ENCODE results near the gene ESCO1. TPM values are rescaled to one million over a fixed set of nuclear protein-coding genes. Genes with fewer than 3 reads are reported as not detected.
"Not testable (repeated sequence)": the region's sequence is repeated elsewhere in the genome, so short reads cannot be mapped to it uniquely, and the experiment has no call there.

The ESCO1 gene
- total RNA-seq, 2 experiments from 2014 or later = 18.1 to 20.5 TPM

DNA sequence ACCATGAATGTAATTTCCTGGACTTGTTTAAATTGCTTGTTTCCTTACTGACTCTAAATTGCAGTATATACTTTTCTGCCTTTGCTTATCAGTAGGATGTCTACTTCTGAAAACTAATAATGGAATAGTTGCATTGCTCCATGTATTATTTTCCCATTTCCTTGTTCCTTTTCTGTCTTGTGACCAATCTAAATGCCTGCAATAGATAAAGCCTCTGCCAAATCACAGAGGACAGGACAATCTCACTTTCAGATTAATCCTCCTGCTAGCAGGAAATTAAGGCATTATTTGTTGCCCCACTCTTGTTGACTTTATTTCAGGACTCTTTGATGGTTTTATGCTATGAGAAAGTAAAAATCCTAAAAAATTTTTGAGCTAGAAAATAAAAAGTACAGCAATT, 4.7 kb upstream of the ESCO1 start:
- ATAC-seq (no peak), DNase-seq (no peak)
- Mint-ChIP-seq H3K27ac (no peak overlapping the region), H3K4me1 (ENCODE audit: low read depth) (peaks cover 17% of the 10 kb centered on the region), H3K36me3 (ENCODE audit: low read depth) (no peaks in the 10 kb centered on the region), H3K27me3 (ENCODE audit: low read depth) (peaks cover 2% of the 10 kb centered on the region), H3K9me3 (ENCODE audit: insufficient read depth) (no peaks in the 10 kb centered on the region), H3K4me3 (no peak overlapping the region)
- CTCF ChIA-PET = interaction anchor here (1.2 kb wide), 1 partner anchor 24 kb away, joined by 4 read pairs; no protein-coding TSS in a partner anchor
- POLR2A ChIA-PET = interaction anchor here (0.7 kb wide), 1 partner anchor 8 kb away, joined by 4 read pairs; no protein-coding TSS in a partner anchor

DNA sequence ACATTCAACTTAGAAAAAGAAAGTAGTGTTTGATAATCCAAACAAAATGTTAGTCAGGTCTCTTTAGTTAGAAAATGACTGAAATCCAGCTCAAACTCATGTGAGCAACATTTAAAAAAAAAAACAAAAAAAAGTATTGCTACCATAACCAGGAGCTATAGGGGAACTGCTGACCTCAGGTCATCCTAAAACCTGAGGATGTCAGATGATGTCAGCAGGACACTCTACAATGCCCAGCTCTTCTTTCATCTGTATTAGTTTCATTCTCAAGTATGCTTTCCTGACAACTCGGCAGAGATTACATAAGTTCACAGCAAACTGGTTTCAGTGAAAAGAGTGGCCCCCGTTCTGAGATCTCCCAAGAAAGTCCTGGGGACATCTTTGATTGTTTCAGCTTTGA, 4.2 kb upstream of the ESCO1 start:
- CTCF ChIA-PET = no interaction called here
- H3K27me3 Mint-ChIP-seq (ENCODE audit: low read depth) = peaks cover 2% of the 10 kb centered on the region
- DNase-seq = no peak
- POLR2A ChIA-PET = interaction anchor here (0.7 kb wide), 1 partner anchor 8 kb away, joined by 4 read pairs; no protein-coding TSS in a partner anchor
- no peak for ATAC-seq
- peaks cover 17% of the 10 kb centered on the region for H3K4me1 Mint-ChIP-seq (ENCODE audit: low read depth)
- H3K4me3 Mint-ChIP-seq = no peak overlapping the region
- H3K27ac Mint-ChIP-seq = no peak overlapping the region
- H3K36me3 Mint-ChIP-seq (ENCODE audit: low read depth) = no peaks in the 10 kb centered on the region
- no peaks in the 10 kb centered on the region for H3K9me3 Mint-ChIP-seq (ENCODE audit: insufficient read depth)

DNA sequence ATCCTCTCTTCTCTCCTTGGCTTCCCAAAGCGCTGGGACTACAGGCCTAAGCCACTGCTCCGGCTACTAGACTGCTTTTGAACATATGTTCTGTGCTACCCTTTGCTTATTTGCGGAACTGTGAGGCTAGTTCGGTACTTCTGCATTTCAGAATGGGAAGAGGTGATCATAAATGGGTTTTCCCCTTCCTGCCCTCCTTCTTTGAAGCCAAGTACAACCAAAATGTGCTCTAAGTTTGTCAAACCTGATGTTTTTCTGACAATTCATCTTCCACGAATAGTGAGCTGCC, 1.7 kb upstream of the ESCO1 start:
- no peaks in the 10 kb centered on the region for H3K9me3 Mint-ChIP-seq (ENCODE audit: insufficient read depth)
- peak overlapping the region; percentile 39 for H3K27ac Mint-ChIP-seq
- ATAC-seq (no peak), DNase-seq (no peak)
- peaks cover 2% of the 10 kb centered on the region for H3K36me3 Mint-ChIP-seq (ENCODE audit: low read depth)
- H3K4me3 Mint-ChIP-seq = no peak overlapping the region
- H3K4me1 Mint-ChIP-seq (ENCODE audit: low read depth) = peaks cover 31% of the 10 kb centered on the region
- ChIA-PET CTCF (interaction anchor here (1.0 to 8.3 kb wide), 2 partner anchors 10 to 140 kb away, joined by 3 to 171 read pairs; partner anchors contain the start of gene SNRPD1), POLR2A (interaction anchor here (1.0 kb wide), 1 partner anchor 11 kb away, joined by 4 read pairs; no protein-coding TSS in a partner anchor)
- H3K27me3 Mint-ChIP-seq (ENCODE audit: low read depth) = no peaks in the 10 kb centered on the region

DNA sequence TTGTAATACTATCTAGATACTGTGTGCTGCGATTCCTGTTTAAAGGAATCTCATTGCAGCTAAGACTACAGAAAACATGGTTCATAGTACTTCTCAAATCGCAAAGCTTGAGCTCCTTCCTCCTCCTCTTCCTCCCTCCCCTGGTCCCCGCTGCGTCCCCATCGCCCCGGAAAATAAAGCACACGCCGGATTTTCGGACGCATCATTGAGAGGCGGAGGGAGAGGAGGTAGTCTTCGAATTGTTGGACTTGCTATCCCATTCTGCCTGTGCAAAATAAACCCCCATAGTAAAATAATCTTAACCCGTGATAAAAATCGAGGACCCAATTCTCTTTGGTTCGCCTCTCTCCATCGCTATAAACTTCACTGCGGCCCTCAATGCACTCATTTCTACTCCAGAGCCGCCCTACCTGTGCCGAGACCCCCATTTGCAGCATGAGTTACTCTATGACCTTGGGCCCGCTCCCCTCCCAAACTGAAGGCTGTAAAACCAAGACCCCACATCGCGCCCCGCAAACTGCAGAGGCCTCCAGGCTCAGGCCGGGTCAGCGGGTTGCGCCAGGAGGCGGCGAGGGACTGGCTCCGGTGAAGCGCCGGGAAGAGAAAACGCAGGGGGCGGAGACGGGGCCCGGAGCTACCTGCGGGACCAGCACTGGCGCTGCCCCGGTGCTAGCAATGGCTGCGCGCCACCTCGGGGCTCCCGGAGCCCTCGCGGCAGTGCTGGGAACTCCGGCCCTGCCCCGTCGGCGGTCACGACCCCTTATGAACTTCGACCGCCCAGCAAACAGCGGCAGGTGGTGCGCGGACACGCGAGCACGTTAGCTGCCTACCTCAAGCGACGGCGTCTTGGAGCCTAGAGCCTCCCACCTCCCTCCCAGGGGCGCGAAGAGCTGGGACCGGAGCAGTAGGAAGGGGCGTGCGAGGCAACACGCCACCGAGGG, 649 bp downstream of the ESCO1 start:
- H3K27ac Mint-ChIP-seq = peak overlapping the region; percentile 98
- ChIA-PET POLR2A (interaction anchor here (0.7 to 2.8 kb wide), 14 partner anchors 9 to 1333 kb away, joined by 3 to 85 read pairs (median 4); partner anchors contain the start of genes ABHD3, MIB1, RBBP8 and ROCK1), CTCF (interaction anchor here (0.6 to 8.3 kb wide), 34 partner anchors 10 to 419 kb away, joined by 3 to 171 read pairs (median 5); partner anchors contain the start of genes ABHD3, MIB1 and SNRPD1)
- H3K27me3 Mint-ChIP-seq (ENCODE audit: low read depth) = no peaks in the 10 kb centered on the region
- H3K4me3 Mint-ChIP-seq = peak overlapping the region; percentile 92
- H3K4me1 Mint-ChIP-seq (ENCODE audit: low read depth) = peaks cover 32% of the 10 kb centered on the region
- peak; percentile 39 for DNase-seq
- H3K9me3 Mint-ChIP-seq (ENCODE audit: insufficient read depth) = no peaks in the 10 kb centered on the region
- ATAC-seq = peak; percentile 68
- peaks cover 6% of the 10 kb centered on the region for H3K36me3 Mint-ChIP-seq (ENCODE audit: low read depth)

DNA sequence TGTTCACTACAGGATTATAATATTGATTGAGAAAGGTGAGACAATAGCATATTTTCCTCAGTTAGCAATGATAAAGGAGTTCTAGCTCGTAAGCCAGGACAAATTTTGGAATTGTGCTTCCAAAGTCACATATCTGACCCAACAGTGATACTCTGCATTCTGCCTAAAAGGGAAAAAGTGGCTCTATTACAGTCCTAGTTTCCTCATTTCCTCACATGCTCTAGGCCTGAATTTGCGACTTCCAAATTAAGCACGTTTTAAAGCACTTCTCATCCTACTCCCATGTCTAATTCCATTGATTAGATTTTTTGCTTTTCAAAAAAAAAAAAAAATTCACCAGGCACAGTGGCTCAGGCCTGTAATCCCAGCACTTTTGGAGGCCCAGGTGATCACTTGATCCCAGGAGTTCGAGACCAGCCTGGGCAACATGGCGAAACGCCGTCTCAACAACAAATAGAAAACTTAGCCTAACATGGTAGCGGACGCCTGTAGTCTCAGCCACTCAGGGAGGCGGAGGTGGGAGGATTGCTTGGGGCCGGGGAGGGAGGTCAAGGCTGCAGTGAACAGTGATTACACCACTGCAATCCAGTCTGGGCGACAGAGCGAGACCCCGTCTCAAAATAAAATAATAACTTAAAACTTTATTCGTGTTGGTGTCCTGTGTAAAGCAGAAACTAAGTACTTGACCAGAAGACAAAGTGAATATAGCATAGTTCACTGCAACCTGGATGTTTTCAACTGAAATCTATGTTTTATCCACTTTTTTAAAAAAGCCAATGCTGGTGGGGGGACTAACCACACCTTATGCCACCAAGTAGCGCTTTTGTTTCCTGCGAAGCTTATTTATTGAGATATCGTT, 1.5 kb downstream of the ESCO1 start:
- no peak for ATAC-seq
- peak overlapping the region; percentile 92 for H3K4me3 Mint-ChIP-seq
- no peaks in the 10 kb centered on the region for H3K9me3 Mint-ChIP-seq (ENCODE audit: insufficient read depth)
- POLR2A ChIA-PET = interaction anchor here (1.5 to 2.8 kb wide), 5 partner anchors 13 to 487 kb away, joined by 3 to 85 read pairs (median 17); partner anchors contain the start of genes ABHD3, MIB1, ROCK1 and SNRPD1
- peaks cover 31% of the 10 kb centered on the region for H3K4me1 Mint-ChIP-seq (ENCODE audit: low read depth)
- peak overlapping the region; percentile 98 for H3K27ac Mint-ChIP-seq
- no peaks in the 10 kb centered on the region for H3K27me3 Mint-ChIP-seq (ENCODE audit: low read depth)
- peaks cover 11% of the 10 kb centered on the region for H3K36me3 Mint-ChIP-seq (ENCODE audit: low read depth)
- CTCF ChIA-PET = interaction anchor here (1.0 to 8.3 kb wide), 7 partner anchors 13 to 110 kb away, joined by 3 to 171 read pairs (median 4); partner anchors contain the start of genes ABHD3 and SNRPD1
- no peak for DNase-seq

DNA sequence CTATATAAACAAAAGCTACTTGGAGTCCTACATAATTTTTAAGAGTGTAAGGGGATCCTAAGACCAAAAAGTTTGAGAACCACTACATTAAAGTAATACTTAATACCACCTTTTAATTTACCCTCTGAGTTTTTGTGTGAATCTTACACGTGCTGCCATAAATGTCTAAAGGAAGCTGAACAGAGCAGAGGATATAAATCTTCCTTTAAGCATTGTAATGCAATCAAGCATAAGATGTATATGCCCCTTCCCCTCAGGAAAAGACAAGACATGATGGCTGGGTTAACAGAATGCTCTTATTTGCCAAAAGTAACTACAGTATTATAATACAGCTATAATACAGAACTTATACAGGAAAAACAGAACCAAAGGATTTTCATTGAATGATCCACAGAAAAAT, 2.9 kb downstream of the ESCO1 start:
- Mint-ChIP-seq H3K27ac (no peak overlapping the region), H3K4me3 (peak overlapping the region; percentile 12), H3K9me3 (ENCODE audit: insufficient read depth) (no peaks in the 10 kb centered on the region), H3K27me3 (ENCODE audit: low read depth) (no peaks in the 10 kb centered on the region), H3K4me1 (ENCODE audit: low read depth) (peaks cover 36% of the 10 kb centered on the region), H3K36me3 (ENCODE audit: low read depth) (peaks cover 16% of the 10 kb centered on the region)
- DNase-seq = no peak
- ATAC-seq = no peak
- POLR2A ChIA-PET = interaction anchor here (1.7 kb wide), 1 partner anchor 15 kb away, joined by 6 read pairs; the partner anchor contains the start of gene SNRPD1
- CTCF ChIA-PET = interaction anchor here (1.3 to 8.3 kb wide), 2 partner anchors 15 to 53 kb away, joined by 3 to 171 read pairs; partner anchors contain the start of gene SNRPD1

DNA sequence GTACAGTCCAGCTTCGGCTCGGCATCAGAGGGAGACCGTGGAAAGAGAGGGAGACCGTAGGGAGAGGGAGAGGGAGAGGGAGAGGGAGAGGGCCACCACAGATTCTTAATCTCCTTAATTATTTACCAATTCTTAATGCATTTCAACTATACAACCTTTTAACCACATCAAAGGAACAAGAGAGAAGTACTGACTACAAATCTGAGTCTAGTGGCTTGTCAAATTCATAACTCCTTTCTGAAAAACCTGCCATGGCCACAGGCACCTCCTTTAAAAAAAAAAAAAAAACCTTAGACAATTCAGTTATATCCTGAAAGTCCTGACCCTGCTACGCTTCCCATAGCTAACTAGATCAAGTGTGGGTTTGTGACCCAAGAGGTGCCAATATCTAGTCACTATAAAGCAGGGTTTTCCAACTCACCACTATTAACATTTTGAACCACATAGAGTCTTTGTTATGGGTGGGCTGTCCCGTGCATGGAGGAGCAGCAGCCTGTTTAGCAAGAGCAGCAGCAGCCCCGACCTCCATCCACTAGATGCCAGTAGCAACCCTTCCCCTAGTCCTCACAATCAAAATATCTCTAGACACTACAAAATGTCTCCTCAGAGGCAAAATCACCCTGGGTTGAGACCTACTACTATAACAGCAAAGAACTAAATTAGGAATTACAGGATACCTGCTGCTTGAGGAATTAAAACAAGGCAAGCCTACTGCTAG, 6.8 kb downstream of the ESCO1 start:
- Mint-ChIP-seq H3K4me3 (no peak overlapping the region), H3K9me3 (ENCODE audit: insufficient read depth) (no peaks in the 10 kb centered on the region), H3K27me3 (ENCODE audit: low read depth) (no peaks in the 10 kb centered on the region), H3K27ac (no peak overlapping the region), H3K4me1 (ENCODE audit: low read depth) (peaks cover 18% of the 10 kb centered on the region), H3K36me3 (ENCODE audit: low read depth) (peaks cover 27% of the 10 kb centered on the region)
- ChIA-PET POLR2A (no interaction called here), CTCF (no interaction called here)
- ATAC-seq (peak; percentile 55), DNase-seq (no peak)

DNA sequence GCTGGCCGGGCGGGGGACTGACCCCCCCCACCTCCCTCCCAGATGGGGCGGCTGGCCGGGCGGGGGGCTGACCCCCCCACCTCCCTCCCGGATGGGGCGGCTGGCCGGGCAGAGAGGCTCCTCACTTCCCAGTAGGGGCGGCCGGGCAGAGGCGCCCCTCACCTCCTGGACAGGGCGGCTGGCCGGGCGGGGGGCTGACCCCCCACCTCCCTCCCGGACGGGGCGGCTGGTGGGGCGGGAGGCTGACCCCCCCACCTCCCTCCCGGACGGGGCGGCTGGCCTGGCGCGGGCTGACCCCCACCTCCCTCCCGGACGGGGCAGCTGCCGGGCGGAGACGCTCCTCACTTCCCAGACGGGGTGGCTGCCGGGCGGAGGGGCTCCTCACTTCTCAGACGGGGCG, 8.1 kb downstream of the ESCO1 start:
- not testable (repeated sequence) for ATAC-seq

DNA sequence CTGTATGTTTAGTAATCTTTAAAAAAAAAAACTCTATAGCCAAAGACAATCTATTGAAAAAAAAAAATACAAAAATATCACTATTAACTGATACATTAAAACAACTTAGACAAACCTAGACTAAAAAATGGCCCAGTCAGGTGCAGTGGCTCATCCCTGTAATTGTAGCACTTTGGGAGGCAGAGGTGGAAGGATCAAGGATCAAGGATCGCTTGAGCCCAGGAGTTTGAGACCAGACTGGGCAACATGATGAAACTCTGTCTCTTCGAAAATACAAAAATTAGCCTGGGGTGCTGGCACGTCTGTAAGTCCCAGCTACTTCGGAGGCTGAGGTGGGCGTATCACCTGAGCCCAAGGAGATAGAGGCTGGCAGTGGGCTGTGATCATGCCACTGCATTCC, 16.1 kb downstream of the ESCO1 start:
- DNase-seq = no peak
- Mint-ChIP-seq H3K9me3 (ENCODE audit: insufficient read depth) (no peaks in the 10 kb centered on the region), H3K4me1 (ENCODE audit: low read depth) (no peaks in the 10 kb centered on the region), H3K36me3 (ENCODE audit: low read depth) (peaks cover 11% of the 10 kb centered on the region), H3K4me3 (no peak overlapping the region), H3K27me3 (ENCODE audit: low read depth) (no peaks in the 10 kb centered on the region), H3K27ac (no peak overlapping the region)
- no peak for ATAC-seq
- ChIA-PET CTCF (no interaction called here), POLR2A (no interaction called here)

More for the DNA sequence above, 8.1 kb downstream of the ESCO1 start:
- CTCF ChIA-PET; H3K9me3 Mint-ChIP-seq (ENCODE audit: insufficient read depth); H3K27ac Mint-ChIP-seq; H3K4me3 Mint-ChIP-seq; H3K27me3 Mint-ChIP-seq (ENCODE audit: low read depth); DNase-seq; POLR2A ChIA-PET: not testable (repeated sequence)
- Mint-ChIP-seq H3K4me1 (ENCODE audit: low read depth) (peaks cover 10% of the 10 kb centered on the region), H3K36me3 (ENCODE audit: low read depth) (peaks cover 31% of the 10 kb centered on the region)

DNA sequence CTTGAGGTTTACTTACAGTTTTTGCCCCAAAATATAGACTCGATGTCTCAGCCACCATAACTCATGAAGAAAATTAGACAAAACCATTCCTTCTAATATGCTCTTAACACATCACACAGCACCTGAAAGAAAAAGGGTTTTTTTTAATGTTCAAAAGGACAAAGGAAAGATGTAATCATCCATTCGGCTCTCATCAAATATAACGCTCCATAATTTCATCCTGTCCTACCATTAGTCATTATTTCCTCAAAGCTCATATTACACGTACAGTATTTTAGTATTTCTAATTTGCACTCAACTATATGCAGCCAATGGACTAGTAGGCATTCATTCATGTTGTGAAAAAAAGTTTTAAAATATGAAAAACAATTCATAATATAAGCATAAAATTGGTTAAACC, 24.8 kb downstream of the ESCO1 start:
- H3K36me3 Mint-ChIP-seq (ENCODE audit: low read depth) = peaks cover 53% of the 10 kb centered on the region
- H3K4me3 Mint-ChIP-seq = no peak overlapping the region
- ATAC-seq (no peak), DNase-seq (no peak)
- H3K4me1 Mint-ChIP-seq (ENCODE audit: low read depth) = no peaks in the 10 kb centered on the region
- POLR2A ChIA-PET = no interaction called here
- CTCF ChIA-PET = interaction anchor here (1.5 kb wide), 1 partner anchor 24 kb away, joined by 3 read pairs; no protein-coding TSS in a partner anchor
- no peaks in the 10 kb centered on the region for H3K27me3 Mint-ChIP-seq (ENCODE audit: low read depth)
- H3K27ac Mint-ChIP-seq = no peak overlapping the region
- no peaks in the 10 kb centered on the region for H3K9me3 Mint-ChIP-seq (ENCODE audit: insufficient read depth)

DNA sequence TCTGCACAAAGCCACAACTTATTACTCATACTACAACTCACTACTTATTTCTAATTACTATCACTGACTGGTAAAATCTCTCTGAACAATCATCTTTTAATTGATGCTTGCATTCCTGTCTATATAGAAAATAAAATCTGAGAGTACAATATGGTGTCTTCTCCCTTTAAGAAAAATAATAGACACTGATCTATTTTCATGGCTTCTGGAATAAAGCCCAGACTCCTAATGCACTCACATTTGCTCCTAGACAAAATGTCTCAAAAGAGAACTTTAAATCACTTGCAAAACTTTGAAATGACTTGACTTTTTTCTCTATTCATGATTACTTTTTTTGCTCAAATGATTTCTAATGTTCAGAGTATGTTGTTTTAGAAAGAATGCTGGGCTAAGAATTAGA, 28.7 kb downstream of the ESCO1 start:
- H3K27me3 Mint-ChIP-seq (ENCODE audit: low read depth) = no peaks in the 10 kb centered on the region
- ATAC-seq (no peak), DNase-seq (no peak)
- no peak overlapping the region for H3K4me3 Mint-ChIP-seq
- H3K9me3 Mint-ChIP-seq (ENCODE audit: insufficient read depth) = no peaks in the 10 kb centered on the region
- ChIA-PET CTCF (no interaction called here), POLR2A (no interaction called here)
- no peaks in the 10 kb centered on the region for H3K4me1 Mint-ChIP-seq (ENCODE audit: low read depth)
- H3K36me3 Mint-ChIP-seq (ENCODE audit: low read depth) = peaks cover 47% of the 10 kb centered on the region
- no peak overlapping the region for H3K27ac Mint-ChIP-seq
